BJ (cell line): Measurements from ENCODE around the gene ZNF688. TPM values are rescaled to one million over a fixed set of nuclear protein-coding genes. Genes with fewer than 3 reads are reported as not detected.

ENCODE experiments used
- CTCF ChIA-PET: fragments of 350-600 bp; formaldehyde crosslinking; extraction: SDS; loops from one replicate; lab custom pipeline; 2021; ENCODE audit warnings: antibody characterized with exemption, inconsistent platforms; lab: Yijun Ruan, JAX
- POLR2A ChIA-PET: fragments of 300-600 bp; sonication (Branson Sonifier 250); formaldehyde crosslinking; extraction: SDS; loops from one replicate; lab custom pipeline; 2021; ENCODE audit warnings: antibody characterized with exemption; lab: Charles Lee
- DNase-seq: peaks from one replicate; pipeline ENCODE4 v3.0.0-alpha.2; 2011; ENCODE audit warnings: low read depth
- H3K27me3 ChIP-seq: 2 replicates; pipeline ENCODE4 v1.6.0; 2011; ENCODE audit warnings: low read length; ENCODE audit not compliant: control insufficient read depth, insufficient read depth
- H3K36me3 ChIP-seq: 2 replicates; pipeline ENCODE4 v1.5.1; 2011; ENCODE audit warnings: low read length; ENCODE audit not compliant: control insufficient read depth, insufficient read depth
- H3K4me3 ChIP-seq: 2 replicates; pipeline ENCODE4 v1.5.1; 2011; ENCODE audit warnings: low read depth, mild to moderate bottlenecking, control low read depth, low read length
- CTCF ChIP-seq: IDR thresholded peaks from 2 replicates; pipeline ENCODE4 v1.5.1; 2011; ENCODE audit warnings: low read depth, mild to moderate bottlenecking, control low read depth, inconsistent platforms, low read length, moderate library complexity; ENCODE audit not compliant: insufficient read depth
- polyA plus RNA-seq: library from polyadenylated mRNA; depleted of rRNA; stranded (reverse); fragments of >200 nt; gene quantifications from 2 replicates; pipeline ENCODE4 v1.2.3, GENCODE V29; 2011

The ZNF688 gene
- polyA plus RNA-seq, 1 experiment: 6.3 TPM

GRCh38 chr16:30561089-30561816 is 10.3 kb downstream of the ZNF688 start:
- 0 out of 2 replicates have a peak, but pooled peaks cover 2% of the 10 kb centered on the region for H3K27me3 ChIP-seq
- TF ChIP-seq CTCF: no peak
- DNase-seq: no peak
- POLR2A ChIA-PET: no interaction called here
- no peaks in the 10 kb centered on the region; the same call in 1 of the 2 replicates for H3K36me3 ChIP-seq
- CTCF ChIA-PET: no interaction called here
- peak overlapping the region; percentile 24 for H3K4me3 ChIP-seq

GRCh38 chr16:30559690-30560089 is 11.8 kb downstream of the ZNF688 start:
- Histone ChIP-seq H3K27me3 (no peaks in the 10 kb centered on the region), H3K4me3 (no peak overlapping the region), H3K36me3 (peaks cover 8% of the 10 kb centered on the region)
- no peak for DNase-seq
- no peak for TF ChIP-seq CTCF
- POLR2A ChIA-PET: no interaction called here
- CTCF ChIA-PET: interaction anchor here (0.7 to 1.8 kb wide), 3 partner anchors 24 to 129 kb away, joined by 3 to 8 read pairs (median 5); partner anchors contain the start of genes DCTPP1, PRR14 and ZNF747

- Histone ChIP-seq H3K36me3 (peaks cover 11% of the 10 kb centered on the region), H3K4me3 (peak overlapping the region; percentile 10), H3K27me3 (no peaks in the 10 kb centered on the region)
- TF ChIP-seq CTCF: no peak
- no peak for DNase-seq
- ChIA-PET CTCF (interaction anchor here (1.4 to 2.2 kb wide), 4 partner anchors 13 to 129 kb away, joined by 4 to 9 read pairs (median 6); partner anchors contain the start of genes DCTPP1 and ZNF747), POLR2A (interaction anchor here (0.6 kb wide), 1 partner anchor 487 kb away, joined by 3 read pairs; no protein-coding TSS in a partner anchor)
These were observed 12.6 kb downstream of the ZNF688 start for GRCh38 chr16:30558789-30559377.

- peak; percentile 88 for DNase-seq
- peaks cover 11% of the 10 kb centered on the region for H3K36me3 ChIP-seq
- TF ChIP-seq CTCF: no peak
- CTCF ChIA-PET: interaction anchor here (1.3 to 2.2 kb wide), 7 partner anchors 14 to 128 kb away, joined by 4 to 9 read pairs (median 4); partner anchors contain the start of genes DCTPP1 and ZNF747
- peak within 1 kb of the TSS; percentile 86 for H3K4me3 ChIP-seq
- no peaks in the 10 kb centered on the region for H3K27me3 ChIP-seq
- POLR2A ChIA-PET: interaction anchor here (0.6 kb wide), 1 partner anchor 486 kb away, joined by 3 read pairs; no protein-coding TSS in a partner anchor
These were observed 13.3 kb downstream of the ZNF688 start, which contains the start of gene ZNF764 for GRCh38 chr16:30557957-30558788. ZNF764 (minus strand) TSS chr16:30558374; CDS start chr16:30558182, 192 bp downstream.
